Omental fat pad (tissue), 4 donors: ENCODE results near the gene MCC. TPM values are rescaled to one million over a fixed set of nuclear protein-coding genes. Genes with fewer than 3 reads are reported as not detected.

ENCODE experiments used
- ATAC-seq: fragments of 150-250 bp; one replicate; pipeline ENCODE4 v1.9.1; 2016; ENCODE audit warnings: mild to moderate bottlenecking, moderate library complexity; ENCODE audit not compliant: low FRiP score
- DNase-seq: peaks from one replicate; pipeline ENCODE4 v3.0.0-alpha.2; 2019; ENCODE audit warnings: low spot score
- CTCF ChIP-seq, 3 donors: fragments of 450-650 bp; IDR thresholded peaks; one replicate each; pipeline ENCODE4 v1.5.1; 2016 to 2017; ENCODE audit warnings: antibody characterized with exemption in 3 of 3, mild to moderate bottlenecking in 3 of 3, moderate library complexity in 2 of 3
- total RNA-seq, 4 donors: library from RNA; depleted of rRNA; stranded (reverse); fragments of >200 nt; gene quantifications; one replicate each; pipeline ENCODE4 v1.1.0, GENCODE V29; 2016

MCC gene
- total RNA-seq, 4 donors from 2014 or later = 32.8 to 56.3 (median 44.4) TPM

GRCh38 chr5:113039934-113040285 lies 448.3 kb downstream of the MCC start:
- no peak for TF ChIP-seq CTCF (IDR thresholded peaks at IDR 0.05)
- no peak for ATAC-seq

GRCh38 chr5:113039229-113039933 lies 448.9 kb downstream of the MCC start:
- ATAC-seq (no peak), DNase-seq (no peak)
- TF ChIP-seq CTCF (IDR thresholded peaks at IDR 0.05) = no peak

More at GRCh38 chr5:113039934-113040285, 448.3 kb downstream of the MCC start:
- DNase-seq = no peak

- no peak for ATAC-seq
- TF ChIP-seq CTCF (IDR thresholded peaks at IDR 0.05) = no peak
- no peak for DNase-seq
Observed at GRCh38 chr5:113038714-113039113, 449.5 kb downstream of the MCC start.

DNA sequence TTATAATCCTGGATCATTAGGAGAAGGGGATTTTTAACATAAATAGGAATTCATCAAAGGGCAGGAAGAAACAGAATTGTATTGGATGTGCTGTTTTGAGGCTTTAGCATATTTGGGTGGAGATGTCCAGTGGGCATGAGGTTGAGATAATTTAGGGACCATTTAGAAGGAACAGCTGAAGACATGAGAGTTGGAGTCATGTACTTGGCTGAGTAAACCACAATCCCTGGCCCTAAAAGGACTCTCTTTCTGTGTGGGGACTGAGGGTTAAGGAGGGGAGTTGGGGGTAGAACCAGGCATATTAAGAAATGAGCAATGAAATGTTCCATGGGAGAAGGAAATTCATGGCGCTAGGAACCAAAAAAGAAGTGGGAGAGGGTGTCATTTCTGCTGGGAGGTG lies 450.1 kb downstream of the MCC start:
- ATAC-seq = no peak
- DNase-seq = no peak
- TF ChIP-seq CTCF (IDR thresholded peaks at IDR 0.05) = no peak

GRCh38 chr5:113036826-113037225 lies 451.4 kb downstream of the MCC start:
- DNase-seq = no peak
- ATAC-seq = no peak
- TF ChIP-seq CTCF (IDR thresholded peaks at IDR 0.05) = no peak

DNA sequence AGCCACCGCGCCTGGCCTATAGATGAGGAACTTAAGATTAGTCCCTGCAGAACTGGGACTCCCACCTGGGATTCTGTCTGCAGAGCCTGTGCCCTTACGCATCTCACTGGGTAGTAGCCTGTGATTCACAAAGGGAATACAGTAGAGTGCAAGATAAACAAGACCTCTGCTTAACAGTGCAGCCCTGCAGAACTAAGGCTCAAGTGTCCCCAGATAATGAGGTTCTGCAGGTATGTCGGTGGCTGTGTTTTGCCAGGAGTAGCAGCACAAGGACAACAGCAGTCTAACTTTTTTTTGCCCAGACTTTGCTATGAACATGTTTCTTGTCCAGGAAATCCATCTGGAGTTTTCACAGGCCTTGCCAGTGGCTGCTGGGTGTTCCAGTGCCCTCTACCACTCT lies 451.9 kb downstream of the MCC start:
- no peak for TF ChIP-seq CTCF (IDR thresholded peaks at IDR 0.05)
- DNase-seq (no peak), ATAC-seq (no peak)

DNA sequence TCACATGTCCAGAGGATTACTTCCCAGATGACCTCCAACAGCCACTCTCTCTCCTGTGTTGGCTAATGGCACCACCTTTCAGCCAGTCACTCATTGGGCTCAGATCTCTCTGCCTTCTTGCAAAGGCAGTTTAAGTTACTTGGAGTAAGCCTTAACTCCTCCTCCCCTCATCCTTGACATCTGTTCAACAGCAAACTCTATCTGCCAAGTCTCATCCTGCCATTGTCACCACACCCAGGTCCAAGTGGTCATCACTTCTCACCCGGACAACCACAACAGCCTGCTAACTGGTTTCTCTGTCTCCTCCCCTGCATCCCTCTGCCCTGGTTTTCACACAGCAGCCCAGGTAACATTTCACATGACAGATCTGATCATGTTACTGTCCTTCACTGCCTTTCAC lies 453.2 kb downstream of the MCC start:
- TF ChIP-seq CTCF (IDR thresholded peaks at IDR 0.05) = no peak
- no peak for ATAC-seq
- no peak for DNase-seq
